IPS-NIHi11 (cell line): ENCODE measurements around the gene TMEM131.

Experiments
- DNase-seq: peaks from one replicate; pipeline ENCODE4 v3.0.0; 2012; ENCODE audit warnings: mixed read lengths, low spot score

The TMEM131 gene

DNA sequence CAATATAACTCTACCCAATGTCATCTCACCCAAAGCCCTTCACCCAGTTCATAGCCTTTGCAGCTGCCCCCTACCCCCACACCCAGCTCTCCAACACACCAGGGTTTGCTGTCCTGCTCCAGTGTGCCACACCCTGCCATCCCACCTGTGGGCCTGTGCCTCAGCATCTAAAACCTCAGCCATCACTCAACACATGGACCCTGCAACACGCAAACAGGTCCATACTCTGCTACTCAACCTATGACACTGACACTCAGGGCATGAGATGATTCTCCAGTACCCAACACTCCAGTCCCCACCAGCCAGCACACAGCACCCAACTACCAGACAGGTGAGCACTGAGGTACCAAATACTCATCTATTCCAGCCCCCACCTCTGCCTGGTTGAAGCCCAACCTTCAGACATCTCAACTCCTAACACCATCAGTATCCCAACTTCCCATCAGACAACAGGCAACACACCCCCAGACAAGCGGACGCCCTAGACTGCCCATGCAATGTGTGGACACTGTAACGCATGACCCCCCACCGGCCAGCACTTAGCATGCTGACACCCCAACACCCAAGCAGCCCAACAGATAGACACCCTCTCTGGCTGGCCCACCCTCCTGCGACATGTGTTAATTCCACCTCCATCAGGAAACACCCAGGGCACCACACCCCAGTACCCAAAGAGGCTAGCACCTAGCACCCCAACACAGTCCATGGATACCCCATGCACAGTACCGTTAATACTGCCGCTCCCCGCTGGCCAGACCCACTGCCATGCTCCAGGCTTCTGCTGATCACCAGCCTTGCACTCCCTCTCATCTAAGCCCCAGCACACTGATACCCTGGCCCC, 257.3 kb downstream of the TMEM131 start:
- no peak for DNase-seq

DNA sequence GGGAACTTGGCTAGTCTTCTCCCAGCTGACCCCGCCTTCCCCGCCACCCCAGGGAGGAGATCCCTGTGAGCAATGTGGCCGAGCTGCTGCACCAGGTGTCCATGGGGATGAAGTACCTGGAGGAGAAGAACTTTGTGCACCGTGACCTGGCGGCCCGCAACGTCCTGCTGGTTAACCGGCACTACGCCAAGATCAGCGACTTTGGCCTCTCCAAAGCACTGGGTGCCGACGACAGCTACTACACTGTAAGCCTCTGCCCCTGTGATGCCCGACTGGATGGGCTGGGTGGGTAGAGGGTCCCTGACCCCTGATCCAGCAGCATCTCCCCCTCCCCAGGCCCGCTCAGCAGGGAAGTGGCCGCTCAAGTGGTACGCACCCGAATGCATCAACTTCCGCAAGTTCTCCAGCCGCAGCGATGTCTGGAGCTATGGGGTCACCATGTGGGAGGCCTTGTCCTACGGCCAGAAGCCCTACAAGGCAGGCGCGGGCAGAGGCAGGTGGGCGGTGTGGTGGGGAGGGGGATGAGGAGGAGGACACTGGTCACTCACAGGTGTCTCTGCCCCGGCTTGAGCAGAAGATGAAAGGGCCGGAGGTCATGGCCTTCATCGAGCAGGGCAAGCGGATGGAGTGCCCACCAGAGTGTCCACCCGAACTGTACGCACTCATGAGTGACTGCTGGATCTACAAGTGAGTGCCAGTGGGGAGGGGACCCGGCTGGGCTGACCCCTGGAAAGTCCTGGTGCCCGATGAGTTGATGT, 258.1 kb downstream of the TMEM131 start:
- no peak for DNase-seq

DNA sequence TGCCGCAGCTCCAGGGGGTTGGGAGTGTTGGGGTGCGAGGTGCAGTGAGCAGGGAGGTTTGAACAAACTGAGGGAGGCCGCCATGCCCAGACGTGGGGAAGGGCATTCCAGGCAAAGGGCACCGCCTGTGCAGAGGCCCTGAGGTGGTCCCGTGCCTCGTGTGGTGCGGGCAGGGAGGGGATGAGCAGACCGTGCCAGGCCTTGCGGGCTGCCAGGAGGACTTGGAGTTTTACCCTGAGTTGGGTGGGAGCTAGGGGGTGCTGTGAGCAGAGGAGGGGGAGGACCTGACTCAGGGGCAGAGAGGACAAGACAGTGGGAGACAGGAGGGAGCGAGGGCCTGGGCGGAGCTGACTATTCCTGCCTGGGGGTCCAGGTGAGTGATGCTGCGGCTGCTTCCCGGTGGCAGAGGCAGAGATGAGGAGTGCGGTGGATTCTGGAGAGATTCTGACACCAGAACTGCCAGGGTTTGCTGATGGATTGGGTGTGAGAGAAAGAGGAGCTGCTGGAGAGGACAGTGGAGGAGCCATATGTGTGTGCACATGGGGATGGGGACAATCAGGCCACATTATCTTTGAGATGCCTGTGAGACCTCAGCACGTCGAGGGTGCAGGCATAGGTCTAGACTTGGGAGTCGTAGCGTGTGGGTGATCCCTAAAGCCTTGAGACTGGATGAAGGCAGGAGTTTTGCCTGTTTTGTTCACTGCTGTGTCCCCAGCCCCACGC, 259.0 kb downstream of the TMEM131 start:
- no peak for DNase-seq

DNA sequence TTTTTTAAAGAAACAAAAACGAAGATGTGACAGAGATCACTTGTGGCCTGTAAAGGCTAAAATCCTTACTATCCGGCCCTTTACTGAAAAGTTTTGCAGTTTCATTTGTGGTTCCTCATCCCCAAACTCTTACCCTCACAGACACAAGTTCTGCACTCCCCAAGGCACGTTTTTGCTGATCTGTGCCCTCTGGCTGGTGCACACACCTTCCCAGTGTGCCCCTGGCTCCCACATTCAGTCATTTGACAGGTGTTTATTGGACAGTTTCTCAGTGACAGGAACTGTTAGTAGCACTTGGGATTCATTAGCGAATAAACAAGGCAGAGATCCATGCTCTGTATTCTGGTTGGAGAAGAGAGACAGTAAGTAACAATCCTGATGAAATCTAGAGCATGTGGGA, 259.6 kb downstream of the TMEM131 start:
- no peak for DNase-seq

DNA sequence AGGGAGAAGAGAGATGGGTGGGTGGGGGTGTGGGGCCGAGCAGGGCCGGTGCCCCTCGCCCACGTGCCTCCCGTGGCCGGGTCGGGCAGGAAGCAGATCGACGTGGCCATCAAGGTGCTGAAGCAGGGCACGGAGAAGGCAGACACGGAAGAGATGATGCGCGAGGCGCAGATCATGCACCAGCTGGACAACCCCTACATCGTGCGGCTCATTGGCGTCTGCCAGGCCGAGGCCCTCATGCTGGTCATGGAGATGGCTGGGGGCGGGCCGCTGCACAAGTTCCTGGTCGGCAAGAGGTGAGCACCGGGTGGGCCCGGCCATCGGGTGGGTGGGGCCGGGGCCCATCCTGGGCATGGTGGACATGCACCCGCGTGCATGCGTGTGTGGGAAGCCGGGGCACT, 260.6 kb downstream of the TMEM131 start:
- no peak for DNase-seq

DNA sequence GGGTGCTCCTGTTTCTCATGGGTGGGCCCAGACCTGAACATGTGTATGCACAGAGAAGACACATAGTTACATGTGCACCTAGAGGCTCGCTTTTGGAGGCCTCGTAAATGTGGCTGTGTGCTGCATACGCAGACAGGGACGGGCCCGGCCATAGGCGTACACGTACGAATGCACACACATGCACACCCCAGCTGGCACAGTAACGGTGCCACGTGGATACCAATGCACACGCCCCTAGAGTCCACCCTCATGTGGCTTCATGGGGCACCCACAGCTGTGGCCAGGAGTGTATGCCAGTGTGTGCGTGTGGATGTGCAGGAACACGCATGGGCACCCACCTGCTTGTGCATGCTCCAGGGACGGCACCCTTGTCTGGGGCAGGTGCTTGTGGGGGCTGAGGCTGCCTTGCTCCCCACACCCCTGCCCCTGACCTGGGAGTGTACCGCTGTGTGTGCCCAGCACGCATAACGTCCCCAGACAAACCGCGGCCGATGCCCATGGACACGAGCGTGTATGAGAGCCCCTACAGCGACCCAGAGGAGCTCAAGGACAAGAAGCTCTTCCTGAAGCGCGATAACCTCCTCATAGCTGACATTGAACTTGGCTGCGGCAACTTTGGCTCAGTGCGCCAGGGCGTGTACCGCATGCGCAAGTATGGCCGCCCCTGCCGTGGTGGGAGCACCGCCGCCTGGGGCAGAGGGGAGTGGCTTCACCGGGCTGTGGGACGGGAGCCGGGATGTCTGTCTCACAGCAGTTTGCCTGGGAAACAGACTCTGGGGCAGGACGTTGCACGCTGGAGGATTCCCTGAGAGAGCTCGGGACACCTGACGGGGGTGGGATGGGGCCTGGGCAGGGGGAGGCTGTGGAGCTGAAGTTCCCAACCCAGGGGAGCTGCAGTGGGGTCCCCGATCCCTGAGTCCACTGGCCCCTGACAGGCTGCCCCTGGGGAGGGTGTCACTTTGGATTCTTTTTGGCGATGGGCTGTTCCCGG, 261.4 kb downstream of the TMEM131 start:
- DNase-seq, result no peak

DNA sequence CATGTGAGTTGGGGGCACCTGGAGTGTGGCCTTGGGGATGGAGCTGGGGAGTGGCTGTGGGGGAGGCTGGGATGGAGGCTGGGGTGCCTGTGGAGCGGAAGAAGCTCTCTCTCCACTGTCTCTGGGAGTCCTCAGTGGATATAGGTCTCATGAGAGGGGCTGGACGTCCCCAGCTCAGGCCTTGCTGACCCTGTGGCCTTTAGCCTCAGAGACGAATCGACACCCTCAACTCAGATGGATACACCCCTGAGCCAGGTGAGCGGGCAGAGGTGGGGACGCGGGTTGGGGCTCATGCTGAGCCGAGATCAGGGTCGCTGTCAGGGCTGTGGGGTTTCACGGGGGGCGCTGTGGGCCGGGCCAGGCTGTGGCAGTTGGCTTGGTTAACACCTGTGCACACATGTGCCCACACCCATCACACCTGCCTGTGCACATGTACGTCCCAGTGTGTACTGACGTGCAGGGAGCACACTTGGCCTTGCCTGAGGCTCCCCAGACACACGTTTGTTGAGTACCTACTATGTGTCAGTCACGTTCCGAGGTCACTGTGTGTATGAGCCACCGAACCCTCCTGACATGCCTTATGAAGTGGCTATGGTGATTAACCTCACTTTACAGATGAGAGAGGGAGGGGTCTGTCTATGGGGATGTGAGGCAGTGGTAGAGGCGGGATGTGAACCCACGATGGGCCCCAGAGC, 262.3 kb downstream of the TMEM131 start:
- no peak for DNase-seq

DNA sequence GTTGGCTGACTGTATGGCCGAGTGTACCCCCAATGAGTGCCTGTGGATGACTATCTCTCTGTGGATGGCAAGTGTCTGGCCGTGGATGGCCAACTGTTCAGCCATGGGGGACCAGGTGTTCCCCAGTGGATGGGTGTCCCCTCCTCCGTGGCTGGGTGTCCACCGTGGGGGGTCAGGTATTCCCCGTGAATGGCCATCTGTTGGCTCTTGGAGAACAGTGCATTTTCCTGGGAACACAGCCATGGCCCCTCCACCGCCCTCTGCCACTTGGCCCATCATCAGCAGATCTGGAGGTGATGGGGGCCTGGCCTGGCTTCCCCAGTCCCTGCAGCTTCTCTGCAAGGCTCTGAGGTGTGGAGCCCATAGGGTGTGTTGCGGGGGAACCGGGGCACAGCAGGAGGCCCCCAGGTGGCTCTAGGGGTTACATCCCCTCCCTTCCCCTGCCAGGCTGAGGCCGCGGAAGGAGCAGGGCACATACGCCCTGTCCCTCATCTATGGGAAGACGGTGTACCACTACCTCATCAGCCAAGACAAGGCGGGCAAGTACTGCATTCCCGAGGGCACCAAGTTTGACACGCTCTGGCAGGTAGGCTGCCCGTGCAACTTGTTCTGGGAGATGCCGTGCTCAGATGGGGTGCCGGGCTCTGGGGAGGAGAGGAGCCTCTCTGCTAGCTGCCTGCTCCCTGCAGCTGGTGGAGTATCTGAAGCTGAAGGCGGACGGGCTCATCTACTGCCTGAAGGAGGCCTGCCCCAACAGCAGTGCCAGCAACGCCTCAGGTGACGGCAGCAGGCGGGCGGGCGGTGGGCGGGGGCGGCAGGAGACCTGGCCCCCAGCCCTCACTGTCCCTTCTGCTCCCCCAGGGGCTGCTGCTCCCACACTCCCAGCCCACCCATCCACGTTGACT, 263.1 kb downstream of the TMEM131 start:
- DNase-seq, result no peak

DNA sequence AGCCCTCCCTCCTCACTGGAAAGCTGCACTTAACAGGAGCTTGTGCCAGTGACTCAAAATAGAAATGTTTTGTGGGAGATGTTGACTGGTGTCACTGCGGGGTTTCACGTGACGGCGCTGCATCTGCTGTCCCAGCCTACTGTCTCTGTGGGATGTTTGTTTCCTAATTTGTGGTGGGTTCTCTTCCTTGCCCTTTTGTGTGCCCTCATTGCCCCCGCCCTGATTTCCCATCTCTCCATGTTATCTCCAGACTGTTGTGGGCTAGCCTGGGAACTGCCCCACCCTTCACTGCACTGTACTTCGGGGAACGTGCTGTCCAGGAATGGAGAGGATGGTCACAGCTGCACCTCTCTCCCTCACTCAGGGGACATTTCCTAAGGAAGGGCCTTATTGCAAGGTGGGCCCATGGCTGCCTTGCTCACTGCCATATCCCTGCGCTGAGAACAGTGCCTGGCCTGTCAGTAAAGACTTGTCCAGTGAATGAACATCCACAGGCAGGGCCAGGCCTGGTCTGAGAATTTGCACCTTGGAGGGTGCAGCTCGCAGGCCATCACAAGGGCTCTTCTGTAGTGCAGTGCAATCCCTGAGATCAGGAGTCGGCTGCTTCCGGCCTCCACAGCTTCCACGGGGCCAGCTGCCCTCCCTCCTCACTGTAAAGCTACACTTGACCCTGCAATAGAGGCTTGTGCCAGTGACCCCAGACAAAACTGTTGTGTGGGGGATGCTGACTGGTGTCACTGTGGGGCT, 264.3 kb downstream of the TMEM131 start:
- DNase-seq, result no peak

DNA sequence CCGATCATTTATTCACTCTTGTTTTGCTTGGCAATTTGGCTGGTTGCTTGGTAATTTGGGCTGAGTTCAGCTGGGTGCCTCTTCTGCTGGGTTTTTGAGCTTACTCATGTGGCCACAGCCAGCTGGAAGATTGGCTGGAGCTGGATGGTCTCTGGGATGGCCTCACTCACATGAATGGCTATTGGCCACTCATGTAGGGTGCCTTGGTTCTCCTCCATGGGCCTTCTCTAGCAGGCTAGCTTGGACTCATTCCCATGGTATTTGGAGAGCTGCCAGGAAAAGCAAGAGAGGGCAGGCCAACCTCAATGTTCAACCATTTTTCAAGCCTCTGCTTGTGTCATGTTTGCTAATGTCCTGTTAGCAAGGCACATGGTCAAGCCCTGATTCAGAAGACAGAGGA, 265.5 kb downstream of the TMEM131 start:
- no peak for DNase-seq

DNA sequence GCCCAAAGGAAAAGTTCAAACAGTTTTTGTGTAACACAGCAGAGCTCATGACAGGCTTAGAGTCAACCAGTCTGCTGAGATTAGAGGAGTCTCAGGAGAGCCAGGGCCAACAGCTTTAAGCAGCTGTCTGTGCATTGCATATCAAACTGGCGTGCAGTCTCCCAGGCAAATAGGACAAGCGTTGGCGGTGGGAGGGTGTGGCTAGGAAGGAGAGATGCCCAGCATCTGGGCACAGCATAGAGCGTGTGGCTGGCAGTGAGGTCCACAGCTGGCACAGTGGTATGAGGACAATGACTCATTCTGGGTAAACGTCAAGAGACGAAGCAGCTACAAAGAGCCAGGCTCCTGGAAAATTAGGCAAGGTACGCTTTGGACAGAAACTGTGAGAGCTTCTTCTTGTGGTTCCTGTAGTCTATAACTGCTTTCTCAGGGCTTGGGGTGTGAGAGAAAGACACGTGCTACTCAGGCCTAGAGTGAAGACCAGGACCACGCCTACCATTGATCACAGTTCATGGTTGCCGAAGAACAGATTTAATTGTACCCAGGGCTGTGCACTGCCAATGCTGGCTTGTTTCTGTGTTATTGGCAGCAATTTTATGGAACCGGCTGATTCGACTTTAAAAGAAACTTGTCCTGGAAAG, 267.5 kb downstream of the TMEM131 start:
- no peak for DNase-seq

DNA sequence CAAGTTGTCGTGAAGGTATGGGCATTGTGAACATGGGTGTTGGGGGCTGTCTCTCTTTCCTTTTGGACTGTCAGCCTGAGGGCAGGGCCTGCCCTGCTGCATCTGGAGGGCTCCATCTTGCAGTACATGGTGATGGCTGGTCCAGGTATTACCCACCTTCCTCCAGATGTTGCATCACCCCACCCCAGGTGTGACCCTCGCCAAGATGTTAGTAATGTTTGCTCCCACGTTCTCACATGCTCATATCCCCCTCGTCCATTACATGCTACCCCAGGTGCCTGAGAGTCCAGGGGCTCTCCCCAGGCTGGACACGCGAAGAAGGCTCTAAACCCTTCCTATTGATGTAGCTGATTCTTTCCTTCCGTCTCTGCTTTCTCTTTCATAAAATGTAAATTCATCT, 268.5 kb downstream of the TMEM131 start:
- no peak for DNase-seq

DNA sequence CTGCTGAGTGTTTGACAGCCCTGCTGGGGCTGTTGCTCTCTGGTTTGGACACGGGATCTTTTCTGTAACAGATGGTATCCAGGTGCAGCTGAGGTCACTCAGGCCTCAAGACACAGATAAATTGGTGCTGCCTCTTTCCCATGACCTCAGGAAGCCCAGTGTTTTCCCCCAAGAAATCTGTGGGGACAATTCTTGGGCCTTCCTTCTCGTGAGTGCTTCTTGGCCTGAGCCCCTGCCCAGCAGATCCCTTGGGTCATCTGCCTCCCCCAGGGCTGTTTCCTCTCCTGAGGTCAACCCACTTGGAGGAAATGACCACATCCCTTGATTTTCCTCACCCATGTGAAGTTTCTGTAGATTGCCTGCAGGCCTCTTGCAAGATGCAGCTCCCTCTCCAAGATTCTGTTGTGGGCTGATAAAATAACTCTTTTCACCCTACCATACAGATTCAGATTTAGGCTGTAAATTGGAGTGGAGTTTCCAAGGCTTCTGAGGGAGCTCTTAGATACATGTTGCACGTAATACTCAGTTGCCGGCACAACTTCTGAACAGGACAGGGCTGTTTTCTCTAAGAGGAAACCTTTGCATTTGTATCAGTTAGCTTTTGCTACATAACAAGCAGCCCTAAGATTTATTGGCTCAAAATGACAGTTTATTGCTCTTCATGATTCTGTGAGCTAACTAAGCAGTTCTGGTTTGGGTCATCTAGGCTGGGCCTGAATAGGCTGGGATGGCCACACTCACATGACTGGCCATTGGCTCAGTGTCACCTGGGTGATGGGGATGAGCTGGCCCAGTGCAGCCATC, 269.3 kb downstream of the TMEM131 start:
- DNase-seq, result no peak

DNA sequence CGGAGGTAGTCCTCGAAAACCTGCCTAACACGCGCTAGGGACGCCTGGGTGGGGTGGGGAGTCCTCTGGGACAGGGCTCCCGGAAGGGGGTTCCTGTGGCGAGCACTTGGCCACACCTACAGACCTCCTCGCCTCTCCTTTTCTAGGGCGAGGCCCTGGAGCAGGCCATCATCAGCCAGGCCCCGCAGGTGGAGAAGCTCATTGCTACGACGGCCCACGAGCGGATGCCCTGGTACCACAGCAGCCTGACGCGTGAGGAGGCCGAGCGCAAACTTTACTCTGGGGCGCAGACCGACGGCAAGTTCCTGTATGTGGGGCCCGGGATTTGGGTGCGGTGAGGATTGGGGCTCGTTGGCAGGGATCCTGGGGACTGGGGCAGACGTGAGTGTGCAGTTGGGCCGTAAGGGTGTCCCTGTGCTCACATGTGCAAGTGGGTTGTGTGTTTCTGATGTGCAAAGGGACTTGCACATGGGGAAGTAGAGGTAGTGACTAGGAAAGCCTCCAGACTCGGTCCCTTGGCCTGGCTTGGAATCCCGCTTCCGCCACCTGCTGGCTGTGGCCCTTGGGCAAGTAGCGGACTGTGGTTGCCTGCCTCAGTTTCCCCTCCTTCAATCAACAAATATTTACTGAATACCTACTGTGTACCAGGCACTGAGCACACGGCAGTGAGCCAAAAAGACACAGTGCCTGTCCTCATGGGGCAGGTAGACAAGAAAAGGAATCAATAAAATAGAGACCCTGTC, 270.6 kb downstream of the TMEM131 start:
- no peak for DNase-seq

DNA sequence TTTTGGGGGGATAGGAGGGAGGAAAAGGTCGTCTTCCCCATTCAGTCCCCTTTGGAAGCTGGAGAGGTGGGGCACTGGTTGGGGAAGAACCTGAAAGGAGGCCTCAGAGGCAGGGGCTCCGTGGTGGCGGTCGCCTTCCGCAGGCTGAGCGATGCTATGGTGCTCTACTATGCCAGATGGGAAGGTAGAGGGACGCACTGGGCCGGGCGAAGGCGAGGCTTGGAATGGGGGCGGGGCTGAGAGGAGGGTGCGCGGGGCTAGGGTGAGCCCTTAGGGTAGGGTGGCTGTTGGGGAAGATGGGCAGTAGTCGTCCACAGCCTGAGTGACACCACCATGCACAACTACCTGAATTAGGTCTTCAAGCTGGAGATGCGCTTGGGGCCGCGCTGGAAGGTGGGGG, 271.2 kb downstream of the TMEM131 start:
- no peak for DNase-seq

DNA sequence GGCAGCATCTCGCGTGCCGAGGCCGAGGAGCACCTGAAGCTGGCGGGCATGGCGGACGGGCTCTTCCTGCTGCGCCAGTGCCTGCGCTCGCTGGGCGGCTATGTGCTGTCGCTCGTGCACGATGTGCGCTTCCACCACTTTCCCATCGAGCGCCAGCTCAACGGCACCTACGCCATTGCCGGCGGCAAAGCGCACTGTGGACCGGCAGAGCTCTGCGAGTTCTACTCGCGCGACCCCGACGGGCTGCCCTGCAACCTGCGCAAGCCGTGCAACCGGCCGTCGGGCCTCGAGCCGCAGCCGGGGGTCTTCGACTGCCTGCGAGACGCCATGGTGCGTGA, 271.7 kb downstream of the TMEM131 start:
- DNase-seq, result no peak
